Esophagus mucosa (tissue), 1 donor: ENCODE data around the gene SUPT16H. TPM values are rescaled to one million over a fixed set of nuclear protein-coding genes. Genes with fewer than 3 reads are reported as not detected.
"Not testable (repeated sequence)": the region's sequence is repeated elsewhere in the genome, so short reads cannot be mapped to it uniquely, and the experiment has no call there.

ENCODE experiments used
- ATAC-seq: fragments of 200-7000 bp; cut with Tn5 transposase; one replicate; pipeline ENCODE4 v1.9.1; 2020
- total RNA-seq: library from RNA; stranded (reverse); gene quantifications from one replicate; pipeline ENCODE4 v1.2.4, GENCODE V29; 2023
- donor health status: DM: yes; HTN: yes; CAD: no.

SUPT16H gene
- total RNA-seq, 1 donor from 2014 or later, result 40.3 TPM

GRCh38 chr14:21356511-21356910, 27.3 kb downstream of the SUPT16H start:
- no peak for ATAC-seq

GRCh38 chr14:21352587-21352986, 31.2 kb downstream of the SUPT16H start:
- ATAC-seq, result no peak

GRCh38 chr14:21350539-21350938, 33.3 kb downstream of the SUPT16H start:
- no peak for ATAC-seq

GRCh38 chr14:21347201-21347600, 36.6 kb downstream of the SUPT16H start:
- ATAC-seq, result no peak

GRCh38 chr14:21346532-21347135, 37.2 kb downstream of the SUPT16H start:
- no peak for ATAC-seq

- no peak for ATAC-seq
Observed at GRCh38 chr14:21343035-21343794, 40.6 kb downstream of the SUPT16H start.

- no peak for ATAC-seq
Observed at GRCh38 chr14:21334202-21334906, 49.5 kb downstream of the SUPT16H start.

- no peak for ATAC-seq
Observed at GRCh38 chr14:21332950-21333349, 50.9 kb downstream of the SUPT16H start.

GRCh38 chr14:21326972-21327371, 56.8 kb downstream of the SUPT16H start:
- ATAC-seq, result no peak

GRCh38 chr14:21322716-21323115, 61.1 kb downstream of the SUPT16H start:
- no peak for ATAC-seq

- no peak for ATAC-seq
Observed at GRCh38 chr14:21320913-21321312, 62.9 kb downstream of the SUPT16H start.

- ATAC-seq, result no peak
Observed at GRCh38 chr14:21317398-21317797, 66.4 kb downstream of the SUPT16H start.

- ATAC-seq, result no peak
Observed at GRCh38 chr14:21313512-21313911, 70.3 kb downstream of the SUPT16H start.

GRCh38 chr14:21311614-21312013, 72.2 kb downstream of the SUPT16H start:
- ATAC-seq, result no peak

GRCh38 chr14:21309956-21310355, 73.9 kb downstream of the SUPT16H start:
- no peak for ATAC-seq

- ATAC-seq, result no peak
Observed at GRCh38 chr14:21309238-21309636, 74.6 kb downstream of the SUPT16H start.

GRCh38 chr14:21308479-21309237, 75.2 kb downstream of the SUPT16H start:
- peak; percentile 96 for ATAC-seq

GRCh38 chr14:21308132-21308478, 75.7 kb downstream of the SUPT16H start:
- ATAC-seq, result peak; percentile 25

GRCh38 chr14:21307637-21308036, 76.2 kb downstream of the SUPT16H start:
- ATAC-seq, result no peak

GRCh38 chr14:21302836-21303140, 81.0 kb downstream of the SUPT16H start:
- not testable (repeated sequence) for ATAC-seq

GRCh38 chr14:21302013-21302835, 81.6 kb downstream of the SUPT16H start:
- ATAC-seq, result no peak
